T-helper 2 cell (primary cell): ENCODE results near the gene EPHA7.
A peak's percentile ranks its signal among the peaks of the same experiment; 100 is the strongest.

Experiments
- DNase-seq, 5 experiments: peaks; one replicate each; pipeline versions ENCODE4 v3.0.0 to v3.0.0-alpha.2; 2012 to 2022

EPHA7 gene

GRCh38 chr6:93322651-93323050 is 96.7 kb downstream of the EPHA7 start:
- DNase-seq = no peak

DNA sequence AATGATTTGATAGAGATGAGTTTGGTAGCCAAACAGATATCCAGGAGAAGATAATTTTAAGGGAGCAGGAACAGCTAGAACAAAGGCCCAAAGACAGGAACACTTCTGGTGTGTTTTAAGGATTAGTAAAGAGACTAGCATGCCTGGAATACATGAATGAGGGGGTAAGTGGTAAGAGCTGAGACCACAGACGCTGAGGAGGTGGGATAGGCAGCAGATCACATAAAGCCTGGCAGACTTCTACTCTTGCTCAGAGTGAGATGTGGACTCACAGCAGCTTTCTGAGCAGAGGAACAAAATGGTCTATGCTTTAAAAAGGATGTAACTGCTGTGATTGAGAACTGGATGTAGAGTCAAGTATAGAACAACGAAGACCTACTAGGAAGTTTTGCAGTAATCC is 100.1 kb downstream of the EPHA7 start:
- DNase-seq = no peak

GRCh38 chr6:93318121-93318520 is 101.2 kb downstream of the EPHA7 start:
- DNase-seq = no peak

DNA sequence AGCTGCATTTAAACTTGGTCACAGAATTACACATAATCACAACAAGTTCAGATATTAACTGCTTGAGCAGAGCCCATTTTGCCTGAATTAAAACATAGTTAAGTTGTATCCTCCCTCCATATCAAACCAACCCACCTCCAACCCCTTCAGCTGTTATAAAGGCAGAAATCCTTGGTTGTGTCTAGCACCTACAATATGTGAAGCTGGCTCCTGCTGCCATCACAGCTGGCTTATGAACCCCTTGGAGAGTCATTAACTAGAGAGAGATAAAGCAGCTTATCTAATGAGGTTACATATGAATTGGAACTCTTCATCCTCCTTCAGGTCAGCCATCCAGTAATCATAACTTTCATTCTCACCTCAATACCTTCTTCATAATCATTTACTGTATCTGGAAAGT is 101.8 kb downstream of the EPHA7 start:
- no peak for DNase-seq

- DNase-seq = no peak
These were observed 111.6 kb downstream of the EPHA7 start for GRCh38 chr6:93307505-93308409.

DNA sequence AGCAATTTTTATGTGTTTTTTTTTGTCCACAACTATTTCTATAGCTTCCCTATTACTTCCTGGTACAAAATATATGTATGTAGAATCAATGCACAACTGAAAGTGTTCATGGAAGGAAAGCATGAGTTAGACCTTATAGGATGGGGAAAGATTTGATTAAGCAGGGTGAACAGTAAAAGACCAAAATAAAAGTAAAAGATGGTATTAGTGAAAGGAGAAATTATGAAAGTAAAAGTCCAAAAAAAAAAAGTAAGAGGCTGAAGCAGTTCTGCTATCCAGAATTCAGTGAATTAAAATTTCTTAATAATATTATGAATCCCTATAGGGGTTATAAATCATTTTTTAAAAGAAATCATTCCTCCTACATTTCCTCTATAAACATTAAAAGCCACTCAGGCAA is 114.3 kb downstream of the EPHA7 start:
- no peak for DNase-seq

- DNase-seq = no peak
These were observed 114.9 kb downstream of the EPHA7 start for GRCh38 chr6:93304505-93304904.

- DNase-seq = no peak
These were observed 118.7 kb downstream of the EPHA7 start for GRCh38 chr6:93300661-93301060.

GRCh38 chr6:93299622-93300021 is 119.7 kb downstream of the EPHA7 start:
- no peak for DNase-seq

DNA sequence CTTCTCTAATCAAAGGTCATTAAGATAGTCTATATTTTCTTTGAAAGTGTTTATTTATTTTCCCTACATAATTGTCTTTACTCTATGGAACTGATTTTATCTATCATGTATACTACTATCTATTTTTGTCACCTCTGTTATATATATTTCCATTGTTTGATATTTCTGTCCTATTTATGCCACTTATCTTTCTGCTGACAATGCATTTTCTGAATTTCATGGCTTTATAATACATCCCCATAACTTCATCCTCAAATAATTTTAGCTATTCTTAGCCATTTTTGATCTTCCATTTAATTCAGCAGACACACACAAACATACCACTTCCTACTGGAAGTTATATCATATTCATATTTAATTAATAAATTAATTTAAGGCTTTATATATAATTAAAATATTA is 123.7 kb downstream of the EPHA7 start:
- DNase-seq = no peak

- DNase-seq = no peak
These were observed 124.5 kb downstream of the EPHA7 start for GRCh38 chr6:93294879-93295278.

DNA sequence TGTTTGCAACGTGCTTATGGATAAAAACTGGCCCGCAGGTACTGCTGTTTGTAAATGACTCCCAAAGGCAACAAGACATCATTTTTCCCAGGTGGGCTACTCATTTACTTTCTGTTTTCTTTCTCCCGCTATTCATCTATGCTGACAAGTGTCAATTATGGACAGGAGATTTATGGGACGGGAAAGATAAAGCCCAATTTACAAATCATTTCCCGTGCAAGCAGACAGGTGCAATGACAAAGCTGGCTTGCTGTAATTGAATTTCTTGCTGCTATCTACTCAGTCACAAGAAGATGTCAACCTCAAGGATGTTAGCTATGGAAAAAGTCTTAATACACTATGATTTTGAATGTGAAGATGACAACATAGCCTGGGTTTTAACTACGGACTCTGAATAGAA is 125.5 kb downstream of the EPHA7 start:
- no peak for DNase-seq

DNA sequence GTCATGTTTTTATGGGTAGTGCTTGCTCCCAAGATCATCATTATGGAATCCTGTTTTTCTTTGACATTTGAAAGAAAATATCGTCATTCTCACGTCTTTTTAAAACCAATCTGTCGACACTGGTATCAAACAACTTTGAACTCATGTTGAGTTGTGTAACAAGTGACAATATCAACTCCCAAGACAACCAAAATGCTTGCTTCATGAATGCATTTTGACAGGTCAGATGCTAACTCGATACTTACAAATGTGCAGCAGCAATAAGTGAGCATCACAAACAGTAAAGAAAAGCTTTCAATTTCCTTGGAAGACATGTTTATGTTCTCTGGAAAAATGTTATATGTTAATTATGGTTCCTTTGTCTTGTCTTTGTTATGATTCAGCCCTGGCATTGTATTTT is 125.9 kb downstream of the EPHA7 start:
- DNase-seq = no peak

DNA sequence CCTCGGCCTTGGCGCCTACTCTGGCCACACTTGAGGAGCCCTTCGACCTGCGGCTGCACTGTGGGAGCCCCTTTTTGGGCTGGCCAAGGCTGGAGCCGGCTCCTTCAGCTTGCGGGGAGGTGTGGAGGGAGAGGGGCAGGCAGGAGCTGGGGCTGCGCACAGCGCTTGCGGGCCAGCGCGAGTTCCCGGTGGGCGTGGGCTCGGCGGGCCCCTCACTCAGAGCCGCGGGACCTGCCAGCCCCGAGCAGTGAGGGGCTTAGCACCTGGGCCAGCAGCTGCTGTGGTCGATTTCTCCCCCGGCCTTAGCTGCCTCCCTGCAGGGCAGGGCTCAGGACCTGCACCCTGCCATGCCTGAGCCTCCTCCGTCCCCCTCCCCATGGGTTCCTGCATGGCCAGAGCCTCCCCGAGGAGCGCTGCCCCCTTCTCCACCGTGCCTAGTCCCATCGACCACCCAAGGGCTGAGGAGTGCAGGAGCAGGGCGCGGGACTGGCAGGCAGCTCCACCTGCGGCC is 136.8 kb downstream of the EPHA7 start:
- peak in 1 of 5 experiments; percentile 7 for DNase-seq

GRCh38 chr6:93278241-93278640 is 141.1 kb downstream of the EPHA7 start:
- no peak for DNase-seq

GRCh38 chr6:93272896-93273295 is 146.5 kb downstream of the EPHA7 start:
- no peak for DNase-seq

DNA sequence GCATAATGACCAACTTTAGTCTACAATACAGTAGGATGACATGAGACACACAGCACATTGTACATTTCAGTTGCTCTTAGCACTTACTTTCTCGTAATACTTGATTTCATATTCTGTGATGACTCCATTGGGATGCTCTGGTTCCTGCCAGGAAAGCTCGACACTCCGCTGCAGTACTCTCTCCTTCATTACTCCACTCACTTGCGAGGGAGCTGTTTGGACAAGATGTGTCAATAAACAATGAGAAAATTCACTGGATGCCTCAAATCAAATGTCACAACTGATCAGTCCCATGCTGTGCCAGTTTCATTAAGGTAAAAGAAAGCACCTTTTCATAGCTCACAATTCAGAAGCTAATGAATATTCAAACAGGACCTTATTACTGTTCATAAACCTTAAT is 147.1 kb downstream of the EPHA7 start:
- DNase-seq = no peak

DNA sequence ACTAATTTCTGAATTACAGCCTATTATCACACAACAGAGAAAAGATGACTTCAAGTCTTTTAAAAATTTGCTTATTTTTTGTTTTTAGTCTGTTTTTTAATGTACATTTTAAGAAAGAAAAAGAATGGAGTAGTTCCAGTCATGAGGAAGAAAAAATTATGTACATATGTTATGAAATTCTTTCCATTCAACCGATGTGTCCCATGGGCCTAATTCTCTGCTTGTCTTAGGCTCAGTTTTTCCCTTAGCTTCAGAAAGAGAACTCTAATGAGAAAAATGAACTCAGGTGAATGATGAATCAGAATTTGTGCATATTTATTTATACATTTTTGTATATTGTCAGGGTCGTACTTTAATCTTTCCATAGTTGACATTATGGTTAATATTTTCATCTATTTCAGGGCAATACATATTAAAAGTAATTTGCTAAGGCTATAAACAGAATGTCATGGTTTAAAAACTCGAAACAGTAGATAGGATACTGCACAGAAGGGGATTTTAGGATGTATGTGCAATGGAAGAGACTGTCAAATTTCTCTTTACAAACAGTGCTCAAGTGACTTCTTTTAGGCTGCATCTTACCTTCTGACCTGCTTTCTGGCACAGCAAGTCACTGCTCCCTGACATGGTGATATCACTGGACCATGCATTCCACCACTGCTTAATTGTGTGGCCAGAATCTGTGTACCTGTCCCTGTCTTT is 153.1 kb downstream of the EPHA7 start:
- DNase-seq = no peak

GRCh38 chr6:93260881-93261280 is 158.5 kb downstream of the EPHA7 start:
- no peak for DNase-seq

GRCh38 chr6:93259332-93259731 is 160.0 kb downstream of the EPHA7 start:
- no peak for DNase-seq

DNA sequence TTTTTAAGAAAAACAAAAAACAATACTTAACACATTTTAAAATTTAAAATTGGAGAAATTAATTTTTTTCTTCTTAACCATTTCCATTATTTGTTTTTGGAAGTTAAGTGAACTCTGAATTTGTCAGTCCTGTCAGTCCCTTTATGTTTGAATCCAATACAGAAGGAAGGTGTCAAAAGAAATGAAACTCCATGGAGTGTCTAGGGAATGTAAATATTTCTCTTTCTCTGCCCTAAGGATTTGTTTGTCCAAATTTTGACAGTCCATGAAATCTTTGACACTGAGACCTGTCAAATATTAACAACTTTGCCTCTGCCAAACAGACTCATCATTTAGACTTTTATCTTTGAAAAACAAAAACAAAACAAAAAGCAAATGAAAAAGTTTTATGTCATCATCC is 166.4 kb downstream of the EPHA7 start:
- no peak for DNase-seq

- no peak for DNase-seq
These were observed 170.7 kb downstream of the EPHA7 start for GRCh38 chr6:93248631-93249030.

- no peak for DNase-seq
These were observed 176.1 kb downstream of the EPHA7 start for GRCh38 chr6:93243231-93243778.

- DNase-seq = no peak
These were observed 177.3 kb downstream of the EPHA7 start for GRCh38 chr6:93242049-93242448.
